Testis (tissue), 2 donors: ENCODE data around the gene IRX4.

Experiments used
- POLR2A ChIP-seq: fragments of 450-650 bp; IDR thresholded peaks from one replicate; pipeline ENCODE4 v1.6.1; 2017; ENCODE audit warnings: antibody characterized with exemption, mild to moderate bottlenecking, moderate library complexity
- TF ChIP-seq, protein P1 (sequence below), 3 experiments: fragments of 450-650 bp in 2 of 3; fragments of 200-600 bp in 1 of 3; sonication (generic) in 1 of 3; IDR thresholded peaks; one replicate each; pipeline ENCODE4 v1.5.1; 2016 to 2019; ENCODE audit warnings: antibody characterized with exemption in 3 of 3, mild to moderate bottlenecking in 2 of 3, moderate library complexity in 1 of 3

DNA sequence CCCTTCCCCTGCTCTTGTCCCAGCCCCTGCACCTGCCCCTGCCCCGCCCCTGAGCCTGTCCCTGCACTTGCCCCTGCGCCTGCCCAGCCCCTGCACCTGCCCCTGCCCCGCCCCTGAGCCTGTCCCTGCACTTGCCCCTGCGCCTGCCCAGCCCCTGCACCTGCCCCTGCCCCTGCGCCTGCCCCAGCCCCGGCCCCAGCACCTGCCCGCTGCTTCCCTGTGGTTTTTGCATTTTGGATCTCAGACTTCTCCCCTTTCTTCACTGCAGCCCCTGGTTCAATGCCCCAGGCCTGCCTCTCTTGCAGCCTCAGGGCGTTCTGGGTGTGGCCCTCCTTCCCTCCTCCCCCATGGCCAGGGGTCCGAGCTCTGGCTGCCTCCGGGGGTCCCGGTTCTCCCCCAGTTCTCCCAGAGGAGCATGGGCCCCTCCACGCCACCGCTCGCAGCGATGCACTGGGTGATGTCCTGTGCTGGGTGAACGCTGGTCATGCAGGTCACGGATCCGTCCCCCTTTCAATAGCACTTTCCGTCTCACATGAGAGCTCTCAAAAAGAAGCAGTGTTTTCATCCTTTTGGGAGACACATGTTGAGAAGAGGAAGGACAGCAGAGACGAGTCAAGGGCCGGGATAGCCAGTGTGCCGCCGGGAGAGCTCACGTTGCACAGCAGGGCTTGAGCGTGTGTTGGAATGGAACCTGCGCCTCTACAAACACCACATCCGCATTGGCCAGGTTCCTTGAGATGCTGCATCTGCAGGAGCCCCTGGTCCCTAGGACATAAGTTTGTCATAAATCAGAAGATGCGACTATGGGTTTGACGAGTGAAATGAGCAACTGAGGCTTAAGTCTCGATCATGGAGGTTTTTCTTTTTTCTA lies 44.0 kb upstream of the IRX4 start:
- TF ChIP-seq POLR2A = no peak
- TF ChIP-seq, protein P1, sequence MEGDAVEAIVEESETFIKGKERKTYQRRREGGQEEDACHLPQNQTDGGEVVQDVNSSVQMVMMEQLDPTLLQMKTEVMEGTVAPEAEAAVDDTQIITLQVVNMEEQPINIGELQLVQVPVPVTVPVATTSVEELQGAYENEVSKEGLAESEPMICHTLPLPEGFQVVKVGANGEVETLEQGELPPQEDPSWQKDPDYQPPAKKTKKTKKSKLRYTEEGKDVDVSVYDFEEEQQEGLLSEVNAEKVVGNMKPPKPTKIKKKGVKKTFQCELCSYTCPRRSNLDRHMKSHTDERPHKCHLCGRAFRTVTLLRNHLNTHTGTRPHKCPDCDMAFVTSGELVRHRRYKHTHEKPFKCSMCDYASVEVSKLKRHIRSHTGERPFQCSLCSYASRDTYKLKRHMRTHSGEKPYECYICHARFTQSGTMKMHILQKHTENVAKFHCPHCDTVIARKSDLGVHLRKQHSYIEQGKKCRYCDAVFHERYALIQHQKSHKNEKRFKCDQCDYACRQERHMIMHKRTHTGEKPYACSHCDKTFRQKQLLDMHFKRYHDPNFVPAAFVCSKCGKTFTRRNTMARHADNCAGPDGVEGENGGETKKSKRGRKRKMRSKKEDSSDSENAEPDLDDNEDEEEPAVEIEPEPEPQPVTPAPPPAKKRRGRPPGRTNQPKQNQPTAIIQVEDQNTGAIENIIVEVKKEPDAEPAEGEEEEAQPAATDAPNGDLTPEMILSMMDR (IDR thresholded peaks at IDR 0.05) = no peak
